Bronchial epithelial cell (primary cell): ENCODE data around the gene WDR64. TPM values are rescaled to one million over a fixed set of nuclear protein-coding genes. Genes with fewer than 3 reads are reported as not detected.
A peak's percentile ranks its signal among the peaks of the same experiment; 100 is the strongest.
"Not testable (repeated sequence)": the region's sequence is repeated elsewhere in the genome, so short reads cannot be mapped to it uniquely, and the experiment has no call there.

ENCODE experiments used
- DNase-seq: peaks from one replicate; pipeline ENCODE4 v3.0.0-alpha.2; 2010; ENCODE audit warnings: low read depth
- FAIRE-seq: peaks from 2 replicates; lab custom pipeline; 2011; peaks lifted over from hg19 to GRCh38; lab: Jason Lieb, UNC
- H3K27me3 ChIP-seq: 2 replicates; pipeline ENCODE4 v1.5.1; 2011; ENCODE audit warnings: low read length; ENCODE audit not compliant: control insufficient read depth, insufficient read depth
- H3K36me3 ChIP-seq: 2 replicates; pipeline ENCODE4 v1.5.1; 2011; ENCODE audit warnings: low read length; ENCODE audit not compliant: control insufficient read depth, insufficient read depth
- H3K4me3 ChIP-seq: 2 replicates; pipeline ENCODE4 v1.5.1; 2011; ENCODE audit warnings: mild to moderate bottlenecking, low read depth, low read length, control low read depth
- total RNA-seq: library from RNA; depleted of rRNA; stranded (reverse); fragments of >200 nt; gene quantifications from 2 replicates; pipeline ENCODE4 v1.2.1, GENCODE V29; 2014
- TF ChIP-seq, protein P1 (sequence below): IDR thresholded peaks from 2 replicates; pipeline ENCODE4 v1.5.1; 2011; ENCODE audit warnings: mild to moderate bottlenecking, moderate library complexity, low read length, control low read depth, inconsistent platforms; ENCODE audit not compliant: insufficient read depth, severe bottlenecking

Gene WDR64
- total RNA-seq, 1 donor from 2014 or later, result not detected

DNA sequence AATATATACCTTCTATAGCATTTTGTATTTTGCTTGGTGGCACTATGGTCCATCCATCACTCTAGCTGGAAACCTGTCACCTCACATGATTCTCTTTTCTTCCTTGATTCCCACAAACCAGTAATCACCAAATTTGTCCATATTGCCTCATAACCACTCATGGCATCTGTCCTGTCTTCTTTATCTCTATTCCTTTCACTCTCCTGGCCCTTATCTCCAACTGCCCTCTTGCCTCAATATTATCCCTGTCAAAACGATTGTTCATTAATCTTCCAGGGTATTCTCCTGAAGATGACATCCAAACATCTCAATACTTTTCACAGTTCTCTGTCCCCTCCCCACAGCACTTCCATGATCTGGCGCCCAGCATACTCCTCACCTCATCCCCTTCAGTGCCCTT lies 46.1 kb downstream of the WDR64 start:
- TF ChIP-seq, protein P1, sequence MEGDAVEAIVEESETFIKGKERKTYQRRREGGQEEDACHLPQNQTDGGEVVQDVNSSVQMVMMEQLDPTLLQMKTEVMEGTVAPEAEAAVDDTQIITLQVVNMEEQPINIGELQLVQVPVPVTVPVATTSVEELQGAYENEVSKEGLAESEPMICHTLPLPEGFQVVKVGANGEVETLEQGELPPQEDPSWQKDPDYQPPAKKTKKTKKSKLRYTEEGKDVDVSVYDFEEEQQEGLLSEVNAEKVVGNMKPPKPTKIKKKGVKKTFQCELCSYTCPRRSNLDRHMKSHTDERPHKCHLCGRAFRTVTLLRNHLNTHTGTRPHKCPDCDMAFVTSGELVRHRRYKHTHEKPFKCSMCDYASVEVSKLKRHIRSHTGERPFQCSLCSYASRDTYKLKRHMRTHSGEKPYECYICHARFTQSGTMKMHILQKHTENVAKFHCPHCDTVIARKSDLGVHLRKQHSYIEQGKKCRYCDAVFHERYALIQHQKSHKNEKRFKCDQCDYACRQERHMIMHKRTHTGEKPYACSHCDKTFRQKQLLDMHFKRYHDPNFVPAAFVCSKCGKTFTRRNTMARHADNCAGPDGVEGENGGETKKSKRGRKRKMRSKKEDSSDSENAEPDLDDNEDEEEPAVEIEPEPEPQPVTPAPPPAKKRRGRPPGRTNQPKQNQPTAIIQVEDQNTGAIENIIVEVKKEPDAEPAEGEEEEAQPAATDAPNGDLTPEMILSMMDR, result no peak
- no peaks in the 10 kb centered on the region for H3K36me3 ChIP-seq
- no peak overlapping the region for H3K4me3 ChIP-seq
- no peak for FAIRE-seq
- H3K27me3 ChIP-seq, result no peaks in the 10 kb centered on the region
- no peak for DNase-seq

DNA sequence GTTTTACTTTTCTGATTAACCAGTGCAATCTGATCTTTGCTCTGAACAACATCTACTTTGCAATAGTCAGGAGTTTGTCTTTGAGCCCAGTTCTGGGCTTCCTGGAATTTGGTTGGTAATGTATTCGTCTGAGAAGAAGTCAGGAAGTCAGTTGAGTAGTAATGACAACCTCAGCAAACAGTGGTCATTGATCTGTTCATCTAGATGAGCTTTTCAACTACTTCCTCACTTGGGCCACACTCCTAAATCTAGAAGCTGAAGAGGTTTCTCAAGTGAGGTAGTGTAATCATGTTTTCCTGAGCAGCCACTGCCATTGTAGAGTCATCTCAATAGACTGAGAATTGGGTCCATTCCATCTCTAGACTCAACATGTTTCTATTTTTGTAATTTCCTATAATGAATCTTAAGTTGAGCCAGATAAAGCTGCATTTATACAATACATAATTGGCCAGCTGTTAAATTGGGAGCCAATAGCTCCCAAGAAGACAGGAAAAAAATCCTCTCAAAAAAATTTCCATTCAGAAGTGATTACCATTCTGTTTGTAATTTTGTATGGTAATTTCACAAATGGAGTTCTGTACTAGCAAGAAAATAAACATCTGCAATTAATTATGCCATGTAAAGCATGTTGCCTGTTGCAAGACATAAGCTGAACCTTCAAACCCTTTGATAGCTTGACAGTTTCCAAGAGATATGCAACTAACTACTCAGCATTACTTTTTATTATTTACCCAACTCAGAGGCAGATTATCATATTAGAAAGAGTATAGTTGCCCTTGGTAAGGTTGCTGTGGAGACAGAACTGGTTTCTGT lies 49.6 kb downstream of the WDR64 start:
- DNase-seq, result no peak
- FAIRE-seq, result no peak
- H3K27me3 ChIP-seq, result no peaks in the 10 kb centered on the region
- TF ChIP-seq, protein P1, result no peak
- H3K36me3 ChIP-seq, result no peaks in the 10 kb centered on the region
- H3K4me3 ChIP-seq, result no peak overlapping the region

DNA sequence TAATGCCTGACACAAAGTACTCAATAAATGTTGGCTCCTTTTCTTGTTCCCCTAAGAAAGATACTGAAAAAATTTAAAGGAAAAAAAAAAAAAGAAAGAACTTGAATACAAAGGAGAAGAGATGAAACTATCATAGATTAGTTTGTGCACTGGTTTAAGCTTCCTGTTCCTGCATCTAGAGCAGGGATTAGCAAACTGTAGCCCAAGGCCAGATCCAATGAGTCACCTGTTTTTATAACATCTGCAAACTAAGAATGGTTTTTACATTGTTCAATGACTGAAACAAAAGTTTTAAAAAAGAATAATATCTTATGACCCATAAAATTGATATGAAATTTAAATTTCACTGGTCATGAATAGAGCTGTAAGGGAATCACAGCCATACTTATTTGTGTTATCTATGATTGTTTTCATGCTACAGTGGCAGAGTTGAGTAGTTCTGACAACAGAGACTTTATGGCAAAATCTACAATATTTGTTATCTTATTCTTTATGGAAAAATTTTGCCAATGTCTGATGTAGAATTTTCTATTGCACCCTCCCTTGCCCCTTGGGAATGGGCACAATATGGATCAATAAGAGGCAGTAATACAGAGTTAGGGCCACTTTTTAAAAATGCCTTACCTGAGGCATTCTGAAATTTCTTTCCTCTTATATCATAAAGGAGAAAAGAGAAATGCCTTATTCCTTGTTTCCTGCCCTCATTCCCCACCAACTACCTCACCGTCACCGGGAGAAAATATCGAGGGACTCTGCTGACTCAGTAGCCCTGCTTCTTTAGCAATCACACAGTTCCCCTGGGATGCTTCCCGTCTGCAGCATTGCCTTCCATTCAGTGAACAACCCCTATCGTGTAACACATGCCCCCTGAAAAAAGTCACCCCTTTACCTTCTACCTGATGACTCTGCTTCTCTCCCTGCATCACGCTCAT lies 50.6 kb downstream of the WDR64 start:
- Histone ChIP-seq H3K27me3 (no peaks in the 10 kb centered on the region), H3K4me3 (no peak overlapping the region), H3K36me3 (no peaks in the 10 kb centered on the region)
- FAIRE-seq, result no peak
- DNase-seq, result peak; percentile 92
- TF ChIP-seq, protein P1, result no peak

DNA sequence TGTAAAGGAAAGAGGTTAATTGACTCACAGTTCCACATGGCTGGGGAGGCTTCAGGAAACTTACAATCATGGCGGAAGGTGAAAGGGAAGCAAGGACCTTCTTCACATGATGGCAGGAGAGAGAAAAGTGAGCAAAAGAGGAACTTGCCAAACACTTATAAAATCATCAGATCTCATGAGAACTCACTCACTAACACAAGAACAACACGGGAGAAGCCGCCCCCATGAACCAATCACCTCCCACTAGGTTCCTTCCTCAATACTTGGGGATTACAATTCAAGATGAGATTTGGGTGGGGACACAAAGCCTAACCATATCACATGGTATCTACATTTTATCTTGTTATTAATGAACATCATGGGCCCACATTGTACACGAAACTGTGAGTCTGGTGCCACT lies 51.7 kb downstream of the WDR64 start:
- not testable (repeated sequence) for H3K36me3 ChIP-seq, FAIRE-seq, H3K27me3 ChIP-seq, H3K4me3 ChIP-seq, DNase-seq

DNA sequence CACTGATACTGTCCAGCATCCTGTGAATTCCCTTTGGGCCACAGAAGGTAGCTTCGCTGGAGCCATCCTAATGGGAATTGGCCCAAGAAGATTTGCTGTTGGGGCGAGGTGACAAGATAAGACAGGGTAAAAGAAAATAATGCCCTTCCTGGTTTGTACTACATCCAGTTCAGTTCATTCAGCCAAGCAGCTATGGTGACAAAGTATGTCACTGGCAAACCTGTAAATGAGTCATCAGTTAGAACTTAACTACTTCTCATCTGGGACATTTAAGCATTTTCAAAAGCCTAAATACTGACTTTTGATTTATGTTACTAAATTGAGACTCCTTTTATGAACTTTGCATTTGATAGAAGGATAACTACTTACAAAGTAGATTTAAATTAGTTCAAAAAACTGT lies 54.2 kb downstream of the WDR64 start:
- Histone ChIP-seq H3K36me3 (no peaks in the 10 kb centered on the region), H3K27me3 (no peaks in the 10 kb centered on the region), H3K4me3 (no peak overlapping the region)
- TF ChIP-seq, protein P1, result no peak
- no peak for FAIRE-seq
- peak; percentile 47 for DNase-seq

DNA sequence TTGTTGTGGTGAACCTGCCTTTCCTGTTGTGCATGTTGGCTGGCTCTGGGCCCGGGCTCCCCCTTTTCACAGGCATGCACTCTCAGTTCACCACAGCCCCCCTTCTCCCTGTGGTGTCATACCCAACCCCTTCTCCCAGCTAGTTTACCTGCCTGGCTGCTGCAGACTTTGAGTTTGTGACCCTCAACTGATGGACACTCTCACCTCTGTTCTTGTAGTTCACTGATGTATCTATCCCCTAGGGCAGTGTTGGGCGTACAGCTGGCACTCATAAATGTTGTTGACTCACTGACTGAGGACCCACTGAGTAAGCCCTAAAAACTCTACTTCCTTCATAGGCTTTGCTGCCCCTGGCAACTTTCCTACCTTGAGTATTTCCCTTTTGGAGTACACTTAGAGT lies 54.9 kb downstream of the WDR64 start:
- H3K27me3 ChIP-seq, result no peaks in the 10 kb centered on the region
- FAIRE-seq (peak; percentile 86), DNase-seq (peak; percentile 95)
- TF ChIP-seq, protein P1, result no peak
- H3K36me3 ChIP-seq, result no peaks in the 10 kb centered on the region
- H3K4me3 ChIP-seq, result no peak overlapping the region
